DMS153 treated with DMSO at 0.1 percent for 48 hours (cell line): ENCODE results near the gene ATG10.
"Not testable (repeated sequence)": the region's sequence is repeated elsewhere in the genome, so short reads cannot be mapped to it uniquely, and the experiment has no call there.

Source experiments
- DNase-seq: peaks from one replicate; lab custom pipeline; 2025; ENCODE audit not compliant: unreplicated experiment; lab: John Stamatoyannopoulos, UW

Gene ATG10

DNA sequence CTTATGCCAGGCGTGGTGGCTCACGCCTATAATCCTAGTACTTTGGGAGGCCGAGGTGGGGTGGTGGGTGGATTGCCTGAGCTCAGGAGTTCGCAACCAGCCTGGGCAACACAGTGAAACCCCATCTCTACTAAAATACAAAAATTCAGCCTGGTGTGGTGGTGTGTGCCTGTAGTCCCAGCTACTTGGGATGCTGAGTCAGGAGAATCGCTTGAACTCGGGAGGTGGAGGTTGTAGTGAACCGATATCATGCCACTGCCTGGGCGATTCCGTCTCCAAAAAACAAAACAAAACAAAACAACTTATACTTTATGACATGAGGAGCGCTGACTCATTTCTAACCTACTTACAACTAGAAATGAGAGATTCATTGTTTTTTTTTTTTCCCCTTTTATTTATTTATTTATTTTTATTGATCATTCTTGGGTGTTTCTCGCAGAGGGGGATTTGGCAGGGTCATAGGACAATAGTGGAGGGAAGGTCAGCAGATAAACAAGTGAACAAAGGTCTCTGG, 10.4 kb downstream of the ATG10 start:
- DNase-seq: not testable (repeated sequence)

DNA sequence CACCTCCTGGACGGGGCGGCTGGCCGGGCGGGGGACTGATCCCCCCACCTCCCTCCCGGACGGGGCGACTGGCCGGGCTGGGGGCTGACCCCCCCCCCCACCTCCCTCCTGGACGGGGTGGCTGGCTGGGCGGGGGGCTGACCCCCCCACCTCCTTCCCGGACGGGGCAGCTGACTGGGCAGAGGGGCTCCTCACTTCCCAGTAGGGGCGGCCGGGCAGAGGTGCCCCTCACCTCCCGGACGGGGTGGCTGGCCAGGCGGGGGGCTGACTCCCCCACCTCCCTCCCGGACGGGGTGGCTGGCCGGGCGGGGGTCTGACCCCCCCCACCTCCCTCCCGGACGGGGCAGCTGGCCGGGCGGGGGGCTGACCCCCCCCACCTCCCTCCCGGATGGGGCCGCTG, 11.3 kb downstream of the ATG10 start:
- DNase-seq: not testable (repeated sequence)

DNA sequence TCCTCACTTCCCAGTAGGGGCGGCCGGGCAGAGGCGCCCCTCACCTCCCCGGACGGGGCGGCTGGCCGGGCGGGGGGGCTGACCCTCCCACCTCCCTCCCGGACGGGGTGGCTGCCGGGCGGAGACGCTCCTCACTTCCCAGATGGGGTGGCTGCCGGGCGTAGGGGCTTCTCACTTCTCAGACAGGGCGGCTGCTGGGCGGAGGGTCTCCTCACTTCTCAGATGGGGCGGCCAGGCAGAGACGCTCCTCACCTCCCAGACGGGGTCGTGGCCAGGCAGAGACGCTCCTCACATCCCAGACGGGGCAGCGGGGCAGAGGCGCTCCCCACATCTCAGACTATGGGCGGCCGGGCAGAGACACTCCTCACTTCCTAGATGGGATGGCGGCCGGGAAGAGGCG, 11.7 kb downstream of the ATG10 start:
- not testable (repeated sequence) for DNase-seq

DNA sequence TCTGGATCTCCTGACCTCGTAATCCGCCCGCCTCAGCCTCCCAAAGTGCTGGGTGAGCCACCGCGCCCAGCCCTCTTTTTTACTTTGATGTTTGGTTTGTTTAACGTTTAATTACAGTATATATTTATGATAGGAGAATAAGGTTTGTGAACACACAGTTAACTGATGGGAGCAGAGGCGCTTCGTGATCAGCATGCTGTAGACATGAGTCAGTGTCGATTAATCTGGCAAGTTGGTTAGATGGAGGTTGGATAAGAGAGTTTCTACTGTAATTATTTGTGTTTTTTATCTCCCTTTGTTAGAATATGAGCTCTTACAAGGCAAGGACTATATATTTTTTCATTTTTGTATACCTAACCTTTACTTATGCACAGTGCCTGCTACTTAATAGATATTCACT, 14.3 kb downstream of the ATG10 start:
- no peak for DNase-seq

DNA sequence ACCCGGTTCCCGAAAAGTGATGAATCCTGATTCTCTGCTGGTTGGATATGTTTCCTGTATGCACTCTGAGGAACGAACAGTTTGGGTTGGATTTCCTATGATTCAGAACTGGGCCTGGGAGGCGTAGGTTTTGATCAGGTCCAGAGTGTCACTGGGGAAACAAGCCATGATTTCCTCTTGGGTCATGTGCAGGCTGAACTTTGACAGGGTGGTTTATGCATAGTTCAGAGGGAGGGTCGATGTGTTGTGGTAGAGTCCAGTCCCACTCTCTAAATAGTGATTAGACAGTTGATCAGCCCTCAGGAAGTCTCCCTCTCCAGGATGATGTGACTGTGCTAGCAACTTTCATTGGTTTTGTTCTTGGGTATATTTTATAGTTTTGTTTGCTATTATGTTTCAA, 17.4 kb downstream of the ATG10 start:
- DNase-seq: no peak

DNA sequence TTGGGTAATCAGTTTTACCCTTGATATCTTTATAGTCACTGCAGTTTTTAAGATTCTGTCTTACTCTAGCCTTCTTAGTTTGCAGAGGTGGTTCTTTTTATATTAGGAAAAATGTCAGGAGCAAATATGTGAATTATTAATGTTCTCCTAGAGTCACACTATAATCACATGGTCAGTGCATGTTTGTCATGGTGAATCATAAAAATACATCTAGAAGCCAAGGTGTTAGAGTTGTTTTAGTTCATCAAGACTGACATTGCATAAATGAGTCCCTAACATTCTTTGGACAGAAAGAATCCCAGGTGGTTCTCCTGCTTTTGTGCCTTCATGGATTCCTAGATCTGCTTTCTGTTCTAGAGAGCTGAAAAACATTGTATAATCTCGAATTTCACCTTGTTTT, 22.9 kb downstream of the ATG10 start:
- DNase-seq: no peak

DNA sequence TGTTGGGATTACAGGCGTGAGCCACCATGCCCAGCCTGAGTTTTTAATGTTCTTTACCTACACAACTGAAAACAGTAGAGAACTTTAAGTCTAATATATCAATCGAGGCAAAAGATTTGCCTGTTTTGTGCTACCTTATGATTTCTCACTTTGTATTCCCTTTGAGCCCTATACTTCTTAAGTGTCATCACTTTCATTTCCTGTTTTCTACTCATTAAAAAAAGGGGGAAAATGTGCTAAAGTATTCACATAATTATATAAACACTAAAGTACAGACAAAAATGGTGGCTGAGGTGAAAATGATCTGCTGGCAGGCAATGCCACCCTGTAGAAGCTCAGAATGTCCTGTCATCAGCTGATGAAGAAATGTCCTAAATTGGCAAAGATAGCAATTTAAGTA, 23.6 kb downstream of the ATG10 start:
- DNase-seq: no peak

DNA sequence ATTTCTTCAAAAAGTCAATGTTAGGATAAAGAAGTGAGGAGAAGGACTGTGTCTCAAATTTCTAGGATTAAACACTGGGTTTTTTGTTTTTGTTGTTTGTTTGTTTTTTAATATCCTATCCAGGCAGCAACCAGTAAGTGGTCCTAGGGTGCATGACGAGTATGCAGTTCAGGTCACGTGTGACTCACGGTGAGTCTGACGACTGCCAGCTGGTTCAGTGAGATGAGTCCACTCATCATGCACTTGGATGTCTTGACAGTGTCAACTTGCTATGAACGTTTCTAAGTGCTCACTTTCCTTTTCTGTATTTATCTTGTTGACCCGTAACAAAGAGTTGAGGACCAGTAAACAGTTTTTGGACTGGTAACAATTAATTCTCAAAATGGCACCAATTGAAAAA, 32.7 kb downstream of the ATG10 start:
- no peak for DNase-seq

DNA sequence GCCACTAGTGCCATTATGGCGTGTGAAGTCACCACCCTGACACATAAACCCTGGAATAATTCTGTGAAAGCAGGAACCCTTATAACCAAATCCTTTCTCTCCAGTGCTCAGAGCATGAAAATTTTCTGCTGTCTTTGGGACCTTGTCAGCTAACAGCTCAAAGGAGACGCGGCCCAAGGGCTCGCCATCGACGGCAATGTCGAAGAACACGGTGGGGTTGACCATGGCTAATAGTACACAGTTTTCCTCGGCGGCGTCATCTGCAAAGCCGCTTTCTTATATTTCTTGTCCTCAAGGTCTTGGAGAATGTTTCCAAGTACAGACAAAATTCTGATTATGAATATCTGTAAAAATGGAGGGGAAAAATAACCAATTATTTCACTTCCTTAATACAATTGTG, 38.0 kb downstream of the ATG10 start:
- DNase-seq: not testable (repeated sequence)

DNA sequence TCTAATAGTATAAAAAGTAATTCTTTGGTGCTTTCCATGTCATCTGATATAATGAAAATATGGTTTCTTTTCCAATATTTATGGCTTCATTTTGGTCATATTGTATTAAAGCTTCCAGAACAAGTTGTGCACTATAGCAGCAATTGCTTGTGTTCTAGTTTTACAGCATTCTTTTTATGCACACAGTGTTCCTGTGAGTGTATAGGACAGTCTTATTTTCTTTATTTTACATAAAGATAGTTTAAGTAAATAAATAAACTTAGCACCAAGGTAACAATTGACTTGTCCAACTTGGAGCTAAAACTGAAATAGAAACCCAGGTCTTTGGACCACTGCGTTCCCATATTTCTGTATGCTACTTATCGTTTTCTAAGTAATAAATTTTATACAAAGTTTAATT, 38.9 kb downstream of the ATG10 start:
- DNase-seq: no peak

DNA sequence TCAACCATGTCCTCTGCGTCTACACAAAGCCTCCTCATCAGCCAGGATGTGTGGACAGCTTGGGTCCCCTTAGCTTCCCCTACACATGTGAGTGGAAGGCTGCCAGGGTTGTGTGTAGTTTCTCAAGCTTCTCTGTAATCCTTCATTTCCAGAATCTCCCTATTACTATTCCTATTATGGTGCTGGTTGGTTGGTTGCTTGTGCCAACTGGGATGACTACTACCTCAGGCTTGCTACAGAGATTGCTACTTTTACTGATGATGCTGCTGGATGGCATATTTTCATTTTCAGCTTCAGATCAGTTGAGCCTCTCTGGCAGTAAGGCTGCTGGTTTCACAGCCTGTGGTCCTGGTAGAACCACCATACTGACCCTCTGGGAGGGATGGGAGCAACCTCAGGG, 39.9 kb downstream of the ATG10 start:
- DNase-seq: no peak

DNA sequence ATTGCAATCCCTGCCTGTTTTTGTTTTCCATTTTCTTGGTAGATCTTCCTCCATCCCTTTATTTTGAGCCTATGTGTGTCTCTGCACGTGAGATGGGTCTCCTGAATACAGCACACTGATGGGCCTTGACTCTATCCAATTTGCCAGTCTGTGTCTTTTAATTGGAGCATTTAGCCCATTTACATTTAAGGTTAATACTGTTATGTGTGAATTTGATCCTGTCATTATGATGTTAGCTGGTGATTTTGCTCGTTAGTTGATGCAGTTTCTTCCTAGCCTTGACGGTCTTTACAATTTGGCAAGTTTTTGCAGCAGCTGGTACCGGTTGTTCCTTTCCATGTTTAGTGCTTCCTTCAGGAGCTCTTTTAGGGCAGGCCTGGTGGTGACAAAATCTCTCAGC, 42.8 kb downstream of the ATG10 start:
- not testable (repeated sequence) for DNase-seq

DNA sequence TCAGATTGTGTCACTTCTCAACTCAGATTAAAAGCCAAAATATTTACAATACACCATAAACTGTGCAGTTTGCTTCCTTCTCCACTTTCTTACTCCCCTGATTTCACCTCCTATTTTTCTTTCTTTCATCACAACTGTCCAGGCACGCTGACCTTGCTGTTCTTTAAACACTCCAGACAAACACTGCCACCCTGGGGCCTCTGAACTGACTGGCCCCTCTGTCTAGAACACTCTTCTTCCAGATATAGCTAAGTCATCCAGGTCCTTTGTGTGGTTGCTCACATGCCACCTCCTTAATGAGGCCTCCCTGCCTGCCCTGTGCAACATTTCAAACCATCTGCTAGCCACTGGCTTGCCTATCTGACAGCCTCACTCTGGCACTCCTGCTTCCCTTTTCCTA, 46.6 kb downstream of the ATG10 start:
- DNase-seq: no peak

DNA sequence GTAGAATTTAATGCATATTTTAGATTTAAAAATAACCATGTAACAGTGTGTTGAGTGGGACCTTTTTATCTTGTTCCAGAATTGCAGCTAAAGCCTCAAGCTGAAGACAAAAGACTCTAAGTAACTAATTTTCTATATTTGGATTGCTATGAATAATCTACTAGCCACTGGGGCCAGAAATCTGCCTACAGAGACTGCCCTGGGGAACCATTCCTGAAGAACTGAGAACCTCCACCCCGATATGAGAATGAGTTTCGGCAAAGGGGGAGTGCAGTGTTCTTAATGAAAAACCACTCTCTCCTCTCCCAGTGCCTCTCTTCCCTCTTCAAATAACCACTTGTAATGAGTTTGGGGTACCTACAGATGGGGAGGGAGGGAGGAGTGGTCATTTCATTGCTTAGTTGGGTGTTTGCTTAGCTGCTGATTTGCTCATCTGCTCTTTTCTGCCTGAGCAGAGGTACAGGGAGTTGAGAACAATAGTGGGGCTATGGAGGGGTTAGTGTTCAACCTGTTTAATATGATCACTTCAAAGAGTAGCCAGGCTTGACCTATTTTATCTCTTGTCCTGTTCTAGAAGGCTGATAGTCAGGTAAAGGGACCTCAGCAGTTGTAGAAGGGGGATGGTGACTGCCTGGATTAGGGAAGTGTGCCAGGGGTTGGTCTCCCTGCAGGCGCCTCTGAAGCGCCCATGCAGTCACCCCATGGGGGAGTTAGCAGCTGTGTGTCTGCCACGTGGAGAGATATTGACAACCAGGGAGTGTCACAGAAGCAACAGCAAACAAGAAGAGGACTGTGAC, 47.7 kb downstream of the ATG10 start:
- peak; percentile 6 for DNase-seq

DNA sequence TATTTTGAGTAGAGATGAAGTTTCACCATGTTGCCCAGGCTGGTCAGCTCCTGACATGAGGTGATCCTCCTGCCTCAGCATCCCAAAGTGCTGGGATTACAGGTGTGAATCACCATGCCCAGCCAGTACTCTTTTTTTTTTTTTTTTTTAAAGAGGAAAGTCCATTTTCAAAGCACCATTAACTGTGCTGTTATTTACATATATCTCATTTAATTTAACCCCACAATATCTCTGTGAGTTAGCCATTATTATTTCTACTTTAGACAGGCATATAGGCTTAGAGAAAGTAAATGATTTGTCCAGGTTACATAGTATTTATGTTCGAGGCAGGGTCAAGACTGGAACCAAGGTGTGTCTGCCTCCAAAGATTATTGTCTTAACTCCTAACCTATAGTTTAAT, 50.7 kb downstream of the ATG10 start:
- DNase-seq: no peak

DNA sequence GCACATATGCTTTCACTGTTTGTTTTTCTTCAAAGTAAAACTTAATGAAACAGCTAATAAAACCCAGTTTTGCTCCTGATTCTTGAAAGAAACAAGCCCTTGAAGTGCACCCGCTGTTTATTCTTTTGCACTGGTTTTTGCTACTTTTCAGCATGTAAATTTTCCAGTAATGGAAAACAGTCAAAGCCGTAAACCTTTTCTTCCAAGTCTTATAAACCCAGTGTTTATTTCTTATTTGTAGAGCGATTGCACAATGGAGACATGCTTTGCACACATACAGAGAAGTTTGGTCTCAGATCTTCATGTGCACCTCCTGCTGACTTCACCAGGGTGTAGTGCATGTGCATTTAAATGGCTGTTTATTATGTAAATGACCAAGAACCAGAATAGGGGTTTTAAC, 51.8 kb downstream of the ATG10 start:
- no peak for DNase-seq

DNA sequence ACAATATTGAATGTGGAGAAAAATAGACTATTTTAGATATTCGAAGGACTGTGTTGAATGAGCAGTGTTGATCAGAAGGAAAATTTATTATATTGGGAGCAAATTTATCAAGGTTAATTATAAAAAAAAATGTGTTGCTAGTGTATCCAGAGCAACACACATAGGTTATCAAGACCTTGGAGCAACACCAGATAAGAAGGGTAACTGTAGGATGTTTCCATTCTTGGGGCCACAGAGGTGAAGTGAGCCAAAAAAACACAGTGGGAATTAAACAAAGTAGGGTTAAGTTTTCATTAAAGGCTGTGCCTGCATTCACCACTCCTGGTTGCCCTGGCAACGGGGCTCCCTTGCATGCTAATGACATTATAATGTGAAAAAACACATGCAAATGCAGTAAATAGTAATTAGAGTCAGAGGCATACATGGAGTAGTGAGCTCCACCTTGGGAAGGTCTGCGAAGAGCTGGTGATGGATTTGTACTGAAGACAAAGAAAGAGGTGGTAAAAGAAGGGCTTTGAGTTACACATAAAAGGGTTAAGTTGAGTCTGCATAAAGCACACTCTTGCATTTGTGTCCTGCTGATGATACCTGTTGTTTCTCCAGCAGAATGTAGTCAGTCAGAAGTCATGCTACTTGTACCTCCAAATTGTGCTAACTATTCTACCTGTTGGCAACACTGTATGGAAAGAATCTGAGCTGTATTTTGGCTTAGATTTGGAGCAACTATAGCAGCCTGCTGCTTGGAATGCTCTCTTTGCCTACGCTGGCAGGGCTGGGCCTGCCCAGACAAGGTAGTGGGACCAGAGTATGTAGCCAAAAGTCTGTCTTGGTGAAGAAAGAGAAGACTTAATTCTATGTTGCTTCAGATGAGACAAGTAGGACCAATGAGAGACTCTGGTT, 59.6 kb downstream of the ATG10 start:
- no peak for DNase-seq

DNA sequence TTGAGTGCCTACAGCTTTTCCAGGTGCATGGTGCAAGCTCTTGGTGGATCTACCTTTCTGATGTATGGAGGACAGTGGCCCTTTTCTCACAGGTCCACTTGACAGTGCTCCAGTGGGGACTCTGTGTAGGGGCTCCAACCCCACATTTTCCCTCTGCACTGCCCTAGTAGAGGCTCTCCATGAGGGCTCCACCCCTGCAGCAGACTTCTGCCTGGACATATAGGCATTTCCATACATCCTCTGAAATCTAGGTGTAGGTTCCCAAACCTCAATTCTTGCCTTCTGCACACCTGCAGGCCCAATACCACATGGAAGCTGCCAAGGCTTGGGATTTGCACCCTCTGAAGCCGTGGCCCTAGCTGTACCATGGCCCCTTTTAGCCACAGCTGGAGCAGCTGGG, 71.1 kb downstream of the ATG10 start:
- DNase-seq: not testable (repeated sequence)

DNA sequence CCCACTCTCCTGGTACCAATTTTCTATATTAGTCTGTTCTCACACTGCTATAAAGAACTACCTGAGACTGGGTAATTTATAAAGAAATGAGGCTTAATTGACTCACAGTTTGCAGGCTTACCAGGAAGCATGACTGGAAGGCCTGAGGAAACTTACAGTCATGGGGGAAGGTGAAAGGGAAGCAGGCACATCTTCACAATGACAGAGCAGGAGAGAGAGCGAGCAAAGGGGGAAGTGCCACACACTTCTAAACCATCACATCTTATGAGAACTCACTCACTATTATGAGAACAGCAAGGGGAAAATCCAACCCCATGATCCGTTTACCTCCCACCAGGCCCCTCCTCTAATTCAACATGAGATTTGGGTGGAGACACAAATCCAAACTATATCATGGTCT, 72.2 kb downstream of the ATG10 start:
- DNase-seq: no peak

DNA sequence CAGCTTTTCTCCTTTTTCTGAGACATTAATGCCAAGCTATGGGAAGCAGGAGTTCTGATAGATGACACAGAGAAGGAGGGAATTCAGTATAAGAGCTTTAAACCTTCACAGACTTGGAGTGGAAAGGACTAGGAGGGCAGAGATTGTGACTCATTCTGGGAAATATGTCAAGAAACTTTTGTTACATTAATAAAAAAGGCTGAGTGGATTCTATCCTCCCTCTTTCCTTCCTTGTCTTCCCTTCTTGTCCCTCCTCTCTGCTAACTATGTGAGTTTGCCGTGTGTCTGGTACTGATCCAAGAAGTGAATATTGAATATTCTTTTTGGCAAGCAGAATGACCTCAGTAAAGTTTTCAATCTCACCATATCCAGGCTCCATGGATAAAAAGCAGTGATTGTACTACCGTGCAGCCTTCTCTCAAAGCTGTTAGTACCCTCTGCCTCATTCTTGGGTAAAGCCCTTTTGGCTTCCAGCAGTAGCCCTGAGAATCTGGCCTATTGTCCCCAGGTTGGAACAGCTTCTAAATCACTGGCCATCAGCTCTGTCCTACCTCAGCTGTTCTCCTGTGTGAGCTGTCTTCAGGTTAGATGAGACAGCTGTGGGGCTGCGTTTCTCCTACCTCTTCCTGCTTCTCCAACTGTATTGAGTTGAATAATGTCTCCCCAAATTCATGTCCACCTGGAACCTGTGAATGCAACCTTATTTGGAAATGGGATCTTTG, 73.9 kb downstream of the ATG10 start:
- DNase-seq: no peak

DNA sequence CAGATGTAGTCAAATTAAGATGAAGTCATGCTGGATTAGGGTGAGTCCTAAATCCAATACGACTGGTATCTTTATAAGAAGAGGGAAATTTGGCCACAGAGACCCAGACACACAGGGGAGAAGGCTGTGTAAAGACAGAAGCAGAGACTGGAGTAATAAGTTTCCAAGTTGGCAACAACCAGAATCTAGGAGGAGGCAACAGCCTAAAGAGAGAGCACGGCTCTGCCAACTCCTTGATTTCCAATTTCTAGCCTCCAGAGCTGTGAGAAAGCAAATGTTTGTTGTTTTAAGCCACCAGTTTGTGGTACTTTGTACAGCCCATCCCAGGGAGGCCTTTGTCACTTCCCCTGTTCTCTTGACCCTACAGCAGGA, 74.4 kb downstream of the ATG10 start:
- no peak for DNase-seq
